Gastrocnemius medialis (tissue), 4 donors: ENCODE results near the gene CRIP1.

Experiments used
- POLR2A ChIP-seq, 2 donors: fragments of 450-650 bp; IDR thresholded peaks; one replicate each; pipeline ENCODE4 v1.6.1; 2017; ENCODE audit warnings: antibody characterized with exemption in 2 of 2, mild to moderate bottlenecking in 2 of 2, moderate library complexity in 2 of 2
- TF ChIP-seq, protein P1 (sequence below), 5 experiments: fragments of 450-650 bp in 3 of 5; fragments of 200-600 bp in 2 of 5; sonication (generic) in 2 of 5; IDR thresholded peaks in 4 of 5; conservative IDR thresholded peaks in 1 of 5; 1 replicate in 4 of 5; 2 replicates in 1 of 5; pipeline ENCODE4 v1.5.1; 2016 to 2019; ENCODE audit warnings: antibody characterized with exemption in 5 of 5, mild to moderate bottlenecking in 3 of 5, moderate library complexity in 3 of 5

GRCh38 chr14:105440554-105440900 is 46.2 kb upstream of the CRIP1 start:
- no peak for TF ChIP-seq POLR2A (IDR thresholded peaks at IDR 0.05)
- TF ChIP-seq, protein P1, sequence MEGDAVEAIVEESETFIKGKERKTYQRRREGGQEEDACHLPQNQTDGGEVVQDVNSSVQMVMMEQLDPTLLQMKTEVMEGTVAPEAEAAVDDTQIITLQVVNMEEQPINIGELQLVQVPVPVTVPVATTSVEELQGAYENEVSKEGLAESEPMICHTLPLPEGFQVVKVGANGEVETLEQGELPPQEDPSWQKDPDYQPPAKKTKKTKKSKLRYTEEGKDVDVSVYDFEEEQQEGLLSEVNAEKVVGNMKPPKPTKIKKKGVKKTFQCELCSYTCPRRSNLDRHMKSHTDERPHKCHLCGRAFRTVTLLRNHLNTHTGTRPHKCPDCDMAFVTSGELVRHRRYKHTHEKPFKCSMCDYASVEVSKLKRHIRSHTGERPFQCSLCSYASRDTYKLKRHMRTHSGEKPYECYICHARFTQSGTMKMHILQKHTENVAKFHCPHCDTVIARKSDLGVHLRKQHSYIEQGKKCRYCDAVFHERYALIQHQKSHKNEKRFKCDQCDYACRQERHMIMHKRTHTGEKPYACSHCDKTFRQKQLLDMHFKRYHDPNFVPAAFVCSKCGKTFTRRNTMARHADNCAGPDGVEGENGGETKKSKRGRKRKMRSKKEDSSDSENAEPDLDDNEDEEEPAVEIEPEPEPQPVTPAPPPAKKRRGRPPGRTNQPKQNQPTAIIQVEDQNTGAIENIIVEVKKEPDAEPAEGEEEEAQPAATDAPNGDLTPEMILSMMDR (IDR thresholded peaks at IDR 0.05 in 4 of 5, conservative IDR thresholded peaks at IDR 0.05 in 1 of 5): no peak
